ENCODE results near the gene CHRDL2. TPM values are rescaled to one million over a fixed set of nuclear protein-coding genes. Genes with fewer than 3 reads are reported as not detected.

Gene CHRDL2
- total RNA-seq, 4 donors from 2014 or later = 1.5 to 13.6 (median 1.7) TPM; not detected in 1

- no peaks in the 10 kb centered on the region for H3K9me3 ChIP-seq
- ATAC-seq = no peak
- no peak overlapping the region for H3K27ac ChIP-seq
These were observed 7.7 kb downstream of the CHRDL2 start for GRCh38 chr11:74723511-74723910.

GRCh38 chr11:74721479-74721835 lies 9.8 kb downstream of the CHRDL2 start:
- ATAC-seq = no peak
- peaks cover 7 to 76% (median 37%) of the 10 kb centered on the region in 3 donors for H3K4me1 ChIP-seq
- no peaks in the 10 kb centered on the region for H3K36me3 ChIP-seq
- peak overlapping the region in 3 of 4 donors; percentile 77 to 80 (median 77) for H3K27ac ChIP-seq
- H3K9me3 ChIP-seq = no peaks in the 10 kb centered on the region
- no peaks in the 10 kb centered on the region for H3K27me3 ChIP-seq
- TF ChIP-seq EP300 (IDR thresholded peaks at IDR 0.05) (no peak), CTCF (IDR thresholded peaks at IDR 0.05) (no peak), POLR2AphosphoS5 (IDR thresholded peaks at IDR 0.05) (no peak), POLR2A (IDR thresholded peaks at IDR 0.05) (no peak)
- no peak overlapping the region for H3K4me3 ChIP-seq
- 69 to 100% methylated on average over 2 to 3 of the region's 3 CpGs for WGBS, 2 donors (ENCODE audit: low coverage in 1 of 2)

More at GRCh38 chr11:74723511-74723910, 7.7 kb downstream of the CHRDL2 start:
- H3K4me1 ChIP-seq = peaks cover 0 to 59% (median 23%) of the 10 kb centered on the region in 3 donors
- H3K4me3 ChIP-seq = no peak overlapping the region
- no peak for TF ChIP-seq EP300 (IDR thresholded peaks at IDR 0.05)
- no peak for TF ChIP-seq POLR2AphosphoS5 (IDR thresholded peaks at IDR 0.05)
- TF ChIP-seq POLR2A (IDR thresholded peaks at IDR 0.05) = no peak
- TF ChIP-seq CTCF (IDR thresholded peaks at IDR 0.05) = no peak
- no peaks in the 10 kb centered on the region for H3K36me3 ChIP-seq
- no peaks in the 10 kb centered on the region for H3K27me3 ChIP-seq
- WGBS, 2 donors (ENCODE audit: low coverage in 1 of 2) = 76 to 86% methylated on average over 3 to 5 of the region's 5 CpGs

- H3K27me3 ChIP-seq = no peaks in the 10 kb centered on the region
- H3K4me3 ChIP-seq = no peak overlapping the region
- peaks cover 7 to 70% (median 31%) of the 10 kb centered on the region in 3 donors for H3K4me1 ChIP-seq
- H3K9me3 ChIP-seq = no peaks in the 10 kb centered on the region
- H3K36me3 ChIP-seq = no peaks in the 10 kb centered on the region
- 26 to 32% methylated on average over 5 to 6 of the region's 17 CpGs for WGBS, 2 donors (ENCODE audit: low coverage in 1 of 2)
- H3K27ac ChIP-seq = peak overlapping the region; percentile 1 to 80 (median 77)
- ATAC-seq = peak; percentile 96
- peak; percentile 92 for TF ChIP-seq POLR2AphosphoS5 (IDR thresholded peaks at IDR 0.05)
- TF ChIP-seq CTCF (IDR thresholded peaks at IDR 0.05) = no peak
These were observed 10.4 kb downstream of the CHRDL2 start for GRCh38 chr11:74720596-74721478.

- Histone ChIP-seq H3K36me3 (no peaks in the 10 kb centered on the region), H3K27ac (peak overlapping the region in 1 of 4 donors; percentile 8), H3K27me3 (no peaks in the 10 kb centered on the region), H3K4me1 (peaks cover 7 to 59% (median 28%) of the 10 kb centered on the region in 3 donors), H3K4me3 (no peak overlapping the region), H3K9me3 (no peaks in the 10 kb centered on the region)
- ATAC-seq = no peak
- 83 to 95% methylated on average over 3 to 4 of the region's 5 CpGs for WGBS, 2 donors (ENCODE audit: low coverage in 1 of 2)
- TF ChIP-seq POLR2A (IDR thresholded peaks at IDR 0.05) (no peak), EP300 (IDR thresholded peaks at IDR 0.05) (no peak), CTCF (IDR thresholded peaks at IDR 0.05) (no peak), POLR2AphosphoS5 (IDR thresholded peaks at IDR 0.05) (no peak)
These were observed 12.2 kb downstream of the CHRDL2 start for GRCh38 chr11:74719011-74719410.
